OCI-LY7 (cell line): ENCODE measurements around the gene HCN4.

Experiments used
- CTCF ChIP-seq: fragments of 200-600 bp; sonication (generic); conservative IDR thresholded peaks from 2 replicates; pipeline ENCODE4 v1.5.1; 2014; ENCODE audit warnings: mild to moderate bottlenecking, antibody characterized with exemption, low read length, moderate library complexity, mixed read lengths
- EZH2phosphoT487 ChIP-seq: fragments of 200-600 bp; sonication (generic); IDR thresholded peaks from 2 replicates; pipeline ENCODE4 v1.6.1; 2018; ENCODE audit warnings: low read depth, borderline replicate concordance, mild to moderate bottlenecking, mixed run types, antibody characterized with exemption, low read length, moderate library complexity, mixed read lengths

GRCh38 chr15:73338606-73339374 lies 30.0 kb downstream of the HCN4 start:
- no peak for TF ChIP-seq CTCF
- no peak for TF ChIP-seq EZH2phosphoT487
